ENCODE data around the gene HMGXB3. TPM values are rescaled to one million over a fixed set of nuclear protein-coding genes. Genes with fewer than 3 reads are reported as not detected.
A peak's percentile ranks its signal among the peaks of the same experiment; 100 is the strongest.

Gene HMGXB3
- total RNA-seq, 1 experiment from 2014 or later = 56.2 TPM

DNA sequence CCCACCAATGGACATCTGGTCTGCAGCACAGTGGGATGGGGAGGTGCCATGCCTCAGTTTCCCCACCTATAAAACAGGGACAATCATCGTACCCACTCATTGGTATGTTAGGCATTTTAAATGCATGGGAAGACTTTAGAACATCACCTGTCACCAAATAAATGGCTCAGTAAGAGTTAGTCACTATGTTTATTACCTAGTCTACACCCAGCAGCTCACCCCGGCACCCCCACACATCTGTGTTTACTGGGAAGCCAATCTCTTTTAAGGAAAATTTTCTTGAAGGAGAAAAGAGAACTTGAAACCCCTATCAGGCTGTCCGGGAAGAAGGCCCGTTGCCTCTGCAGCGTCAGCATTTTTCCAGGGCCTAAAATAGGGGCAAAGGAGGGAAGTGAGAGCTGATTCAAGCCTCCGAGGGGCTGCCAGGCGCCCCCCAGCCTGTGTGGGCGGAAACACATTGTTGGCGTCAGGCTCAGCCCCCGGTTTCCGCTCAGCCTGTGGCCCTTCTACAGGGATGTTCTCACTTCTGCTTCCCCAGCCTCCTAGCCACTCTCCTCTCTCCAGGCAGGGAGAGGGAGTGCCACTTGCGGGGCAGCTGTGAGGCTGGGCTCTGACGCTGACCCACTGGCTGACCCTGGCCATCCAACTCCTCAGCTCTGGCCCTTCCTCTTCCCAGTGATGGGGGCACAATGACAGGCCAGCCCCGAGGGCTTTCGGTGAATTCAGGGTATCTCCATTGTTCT is 81.2 kb downstream of the HMGXB3 start:
- H3K4me3 ChIP-seq (ENCODE audit: low read depth in 2 of 2, low read length in 2 of 2) = no peak overlapping the region
- ChIA-PET POLR2A (no interaction called here), CTCF (no interaction called here)
- TF ChIP-seq, protein P1, sequence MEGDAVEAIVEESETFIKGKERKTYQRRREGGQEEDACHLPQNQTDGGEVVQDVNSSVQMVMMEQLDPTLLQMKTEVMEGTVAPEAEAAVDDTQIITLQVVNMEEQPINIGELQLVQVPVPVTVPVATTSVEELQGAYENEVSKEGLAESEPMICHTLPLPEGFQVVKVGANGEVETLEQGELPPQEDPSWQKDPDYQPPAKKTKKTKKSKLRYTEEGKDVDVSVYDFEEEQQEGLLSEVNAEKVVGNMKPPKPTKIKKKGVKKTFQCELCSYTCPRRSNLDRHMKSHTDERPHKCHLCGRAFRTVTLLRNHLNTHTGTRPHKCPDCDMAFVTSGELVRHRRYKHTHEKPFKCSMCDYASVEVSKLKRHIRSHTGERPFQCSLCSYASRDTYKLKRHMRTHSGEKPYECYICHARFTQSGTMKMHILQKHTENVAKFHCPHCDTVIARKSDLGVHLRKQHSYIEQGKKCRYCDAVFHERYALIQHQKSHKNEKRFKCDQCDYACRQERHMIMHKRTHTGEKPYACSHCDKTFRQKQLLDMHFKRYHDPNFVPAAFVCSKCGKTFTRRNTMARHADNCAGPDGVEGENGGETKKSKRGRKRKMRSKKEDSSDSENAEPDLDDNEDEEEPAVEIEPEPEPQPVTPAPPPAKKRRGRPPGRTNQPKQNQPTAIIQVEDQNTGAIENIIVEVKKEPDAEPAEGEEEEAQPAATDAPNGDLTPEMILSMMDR (IDR thresholded peaks at IDR 0.05) = no peak
- TF ChIP-seq, protein P2, sequence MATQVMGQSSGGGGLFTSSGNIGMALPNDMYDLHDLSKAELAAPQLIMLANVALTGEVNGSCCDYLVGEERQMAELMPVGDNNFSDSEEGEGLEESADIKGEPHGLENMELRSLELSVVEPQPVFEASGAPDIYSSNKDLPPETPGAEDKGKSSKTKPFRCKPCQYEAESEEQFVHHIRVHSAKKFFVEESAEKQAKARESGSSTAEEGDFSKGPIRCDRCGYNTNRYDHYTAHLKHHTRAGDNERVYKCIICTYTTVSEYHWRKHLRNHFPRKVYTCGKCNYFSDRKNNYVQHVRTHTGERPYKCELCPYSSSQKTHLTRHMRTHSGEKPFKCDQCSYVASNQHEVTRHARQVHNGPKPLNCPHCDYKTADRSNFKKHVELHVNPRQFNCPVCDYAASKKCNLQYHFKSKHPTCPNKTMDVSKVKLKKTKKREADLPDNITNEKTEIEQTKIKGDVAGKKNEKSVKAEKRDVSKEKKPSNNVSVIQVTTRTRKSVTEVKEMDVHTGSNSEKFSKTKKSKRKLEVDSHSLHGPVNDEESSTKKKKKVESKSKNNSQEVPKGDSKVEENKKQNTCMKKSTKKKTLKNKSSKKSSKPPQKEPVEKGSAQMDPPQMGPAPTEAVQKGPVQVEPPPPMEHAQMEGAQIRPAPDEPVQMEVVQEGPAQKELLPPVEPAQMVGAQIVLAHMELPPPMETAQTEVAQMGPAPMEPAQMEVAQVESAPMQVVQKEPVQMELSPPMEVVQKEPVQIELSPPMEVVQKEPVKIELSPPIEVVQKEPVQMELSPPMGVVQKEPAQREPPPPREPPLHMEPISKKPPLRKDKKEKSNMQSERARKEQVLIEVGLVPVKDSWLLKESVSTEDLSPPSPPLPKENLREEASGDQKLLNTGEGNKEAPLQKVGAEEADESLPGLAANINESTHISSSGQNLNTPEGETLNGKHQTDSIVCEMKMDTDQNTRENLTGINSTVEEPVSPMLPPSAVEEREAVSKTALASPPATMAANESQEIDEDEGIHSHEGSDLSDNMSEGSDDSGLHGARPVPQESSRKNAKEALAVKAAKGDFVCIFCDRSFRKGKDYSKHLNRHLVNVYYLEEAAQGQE (IDR thresholded peaks at IDR 0.05; ENCODE audit: insufficient read depth in 1 of 2, low read depth in 2 of 2, low read length in 1 of 2) = no peak
- TF ChIP-seq SIN3A (IDR thresholded peaks at IDR 0.05; ENCODE audit: borderline replicate concordance, insufficient read depth, low read depth, low read length) (no peak), TCF7L2 (IDR thresholded peaks at IDR 0.05; ENCODE audit: low read depth, low read length) (no peak), POLR2AphosphoS5 (IDR thresholded peaks at IDR 0.05; ENCODE audit: low read depth, low read length) (no peak)
- no peaks in the 10 kb centered on the region for H3K4me1 ChIP-seq (ENCODE audit: control insufficient read depth, insufficient read depth, low read length)
- intact Hi-C loops (cut with micrococcal nuclease; ENCODE audit: unreplicated experiment) = no loop called here
- in situ Hi-C loops (cut with HindIII; ENCODE audit: low pct_unique_long_range_greater_than_20kb, low sequenced_read_pairs) = no loop called here
- H3K27ac ChIP-seq (ENCODE audit: low read length) = no peak overlapping the region
- no peaks in the 10 kb centered on the region for H3K36me3 ChIP-seq (ENCODE audit: control insufficient read depth, insufficient read depth, low read length)
- BruUV-seq (replicated peaks) = no TSS peak
- ATAC-seq = peak; percentile 54; the same call in 1 of the 2 replicates
- no peaks in the 10 kb centered on the region for H3K9me3 ChIP-seq (ENCODE audit: control insufficient read depth, insufficient read depth, low read depth, low read length)
- no peak for DNase-seq (ENCODE audit: low read depth, low spot score)
- H3K27me3 ChIP-seq (ENCODE audit: control insufficient read depth, insufficient read depth, low read length) = no peaks in the 10 kb centered on the region

- no TSS peak for BruUV-seq (replicated peaks)
- POLR2A ChIA-PET = no interaction called here
Observed at GRCh38 chr5:150082374-150082773, 81.8 kb downstream of the HMGXB3 start.

More at GRCh38 chr5:150082374-150082773, 81.8 kb downstream of the HMGXB3 start:
- in situ Hi-C loops (cut with HindIII; ENCODE audit: low pct_unique_long_range_greater_than_20kb, low sequenced_read_pairs) = no loop called here
- H3K4me3 ChIP-seq (ENCODE audit: low read depth in 2 of 2, low read length in 2 of 2) = no peak overlapping the region
- intact Hi-C loops (cut with micrococcal nuclease; ENCODE audit: unreplicated experiment) = no loop called here
- H3K9me3 ChIP-seq (ENCODE audit: control insufficient read depth, insufficient read depth, low read depth, low read length) = no peaks in the 10 kb centered on the region
- DNase-seq (ENCODE audit: low read depth, low spot score) (no peak), ATAC-seq (no peak)
- no peaks in the 10 kb centered on the region for H3K36me3 ChIP-seq (ENCODE audit: control insufficient read depth, insufficient read depth, low read length)
- H3K27ac ChIP-seq (ENCODE audit: low read length) = no peak overlapping the region
- H3K27me3 ChIP-seq (ENCODE audit: control insufficient read depth, insufficient read depth, low read length) = 0 out of 2 replicates have a peak, but pooled peaks cover 1% of the 10 kb centered on the region
- CTCF ChIA-PET = no interaction called here
- no peaks in the 10 kb centered on the region for H3K4me1 ChIP-seq (ENCODE audit: control insufficient read depth, insufficient read depth, low read length)
- TF ChIP-seq, protein P2 (IDR thresholded peaks at IDR 0.05; ENCODE audit: insufficient read depth in 1 of 2, low read depth in 2 of 2, low read length in 1 of 2) = no peak
- no peak for TF ChIP-seq TCF7L2 (IDR thresholded peaks at IDR 0.05; ENCODE audit: low read depth, low read length)
- TF ChIP-seq POLR2AphosphoS5 (IDR thresholded peaks at IDR 0.05; ENCODE audit: low read depth, low read length) = no peak
- TF ChIP-seq SIN3A (IDR thresholded peaks at IDR 0.05; ENCODE audit: borderline replicate concordance, insufficient read depth, low read depth, low read length) = no peak
- TF ChIP-seq, protein P1 (IDR thresholded peaks at IDR 0.05) = no peak
